WTC11 (cell line): ENCODE measurements around the gene DSG3. TPM values are rescaled to one million over a fixed set of nuclear protein-coding genes. Genes with fewer than 3 reads are reported as not detected.

Experiments
- ARID4B ChIP-seq: sonication (generic); formaldehyde crosslinking; IDR thresholded peaks from 2 replicates; pipeline ENCODE4 v1.8.0; 2023; ENCODE audit warnings: missing genetic modification reagents, mild to moderate bottlenecking, borderline replicate concordance
- ATF3 ChIP-seq: sonication (generic); formaldehyde crosslinking; conservative IDR thresholded peaks from 2 replicates; pipeline ENCODE4 v1.8.1; 2022; ENCODE audit warnings: mild to moderate bottlenecking, missing genetic modification reagents
- MLX ChIP-seq: sonication (generic); formaldehyde crosslinking; IDR thresholded peaks from 2 replicates; pipeline ENCODE4 v1.8.1; 2023; ENCODE audit warnings: mild to moderate bottlenecking, missing genetic modification reagents, moderate library complexity
- NR2C2 ChIP-seq: sonication (generic); formaldehyde crosslinking; IDR thresholded peaks from 2 replicates; pipeline ENCODE4 v1.8.0; 2022; ENCODE audit warnings: mild to moderate bottlenecking, missing genetic modification reagents
- NR3C1 ChIP-seq: sonication (generic); formaldehyde crosslinking; conservative IDR thresholded peaks from 2 replicates; pipeline ENCODE4 v1.8.1; 2023; ENCODE audit warnings: low read depth, mild to moderate bottlenecking, missing genetic modification reagents
- PREB ChIP-seq: sonication (generic); formaldehyde crosslinking; IDR thresholded peaks from 2 replicates; pipeline ENCODE4 v1.8.1; 2022; ENCODE audit warnings: mild to moderate bottlenecking, missing genetic modification reagents, moderate library complexity, borderline replicate concordance
- ZNF232 ChIP-seq: sonication (generic); formaldehyde crosslinking; IDR thresholded peaks from 2 replicates; pipeline ENCODE4 v1.8.0; 2022; ENCODE audit warnings: mild to moderate bottlenecking, missing genetic modification reagents
- ZNF281 ChIP-seq: sonication (generic); formaldehyde crosslinking; IDR thresholded peaks from 2 replicates; pipeline ENCODE4 v1.8.0; 2023; ENCODE audit warnings: mild to moderate bottlenecking, missing genetic modification reagents
- ZNF512 ChIP-seq: sonication (generic); formaldehyde crosslinking; IDR thresholded peaks from 2 replicates; pipeline ENCODE4 v1.8.1; 2022; ENCODE audit warnings: missing genetic modification reagents, borderline replicate concordance
- ZNF532 ChIP-seq: fragments of 250-450 bp; sonication (Bioruptor Pico); IDR thresholded peaks from 2 replicates; pipeline ENCODE4 v1.9.0; 2021; ENCODE audit warnings: mild to moderate bottlenecking, borderline replicate concordance
- total RNA-seq: library from RNA; stranded (reverse); gene quantifications from 3 replicates; pipeline ENCODE4 v1.2.3, GENCODE V29; 2021

Gene DSG3
- total RNA-seq, 1 experiment from 2014 or later, result 0.04 TPM

- TF ChIP-seq NR3C1 (CRISPR knock-in tag) (no peak), ZNF512 (CRISPR knock-in tag) (no peak), ZNF532 (CRISPR knock-in tag) (no peak), ATF3 (CRISPR knock-in tag) (no peak), NR2C2 (CRISPR knock-in tag) (no peak), MLX (CRISPR knock-in tag) (no peak), ARID4B (CRISPR knock-in tag) (no peak), ZNF281 (CRISPR knock-in tag) (no peak), ZNF232 (no peak), PREB (CRISPR knock-in tag) (no peak)
These were observed 78.8 kb downstream of the DSG3 start (continued) for GRCh38 chr18:31526374-31526773.

Other genes with a start within 250 kb of the DSG3 start
- 0.07 to 0.09 TPM in 2 of 3 replicates, not detected in the other for gene DSG1, start 129.6 kb upstream of the DSG3 start, total RNA-seq
- gene DSG4, start 71.0 kb upstream of the DSG3 start, total RNA-seq, result not detected in 3 replicates
- gene DSG2, start 50.4 kb downstream of the DSG3 start, total RNA-seq, result 113 to 117 TPM (median 113 TPM) in 3 replicates
- gene TTR, start 144.1 kb downstream of the DSG3 start, total RNA-seq, result 1.0 to 1.7 TPM (median 1.3 TPM) in 3 replicates
- 50.6 to 56.6 TPM (median 50.8 TPM) in 3 replicates for gene B4GALT6, start 236.8 kb downstream of the DSG3 start, total RNA-seq